T47D (cell line): ENCODE data around the gene OXCT2.
"Not testable (repeated sequence)": the region's sequence is repeated elsewhere in the genome, so short reads cannot be mapped to it uniquely, and the experiment has no call there.

Source experiments
- DNase-seq, 2 experiments: peaks; one replicate each; pipeline versions ENCODE4 v3.0.0 to v3.0.0-alpha.2; 2011 to 2012; ENCODE audit warnings: low read depth in 1 of 2, low spot score in 1 of 2
- JUND ChIP-seq: IDR thresholded peaks from 2 replicates; pipeline ENCODE4 v1.6.1; 2012; ENCODE audit warnings: low read depth
- in situ Hi-C: cut with HindIII; loops from 2 replicates; pipeline ENCODE4 v1.10.0; 2016; ENCODE audit warnings: low sequenced_read_pairs, low pct_unique_long_range_greater_than_20kb

Gene OXCT2

GRCh38 chr1:39777306-39777705, 6.2 kb upstream of the OXCT2 start:
- DNase-seq, result no peak
- TF ChIP-seq JUND, result no peak
- in situ Hi-C loops, result no loop called here

- TF ChIP-seq JUND, result no peak
- in situ Hi-C loops, result no loop called here
- no peak for DNase-seq
Measured at GRCh38 chr1:39776886-39777285, 5.7 kb upstream of the OXCT2 start.

- in situ Hi-C loops, result no loop called here
- DNase-seq, result no peak
- TF ChIP-seq JUND, result no peak
Measured at GRCh38 chr1:39776400-39776713, 5.2 kb upstream of the OXCT2 start.

- DNase-seq, in situ Hi-C loops: not testable (repeated sequence)
Measured at GRCh38 chr1:39775676-39776399, 4.7 kb upstream of the OXCT2 start.

GRCh38 chr1:39775141-39775540, 4.0 kb upstream of the OXCT2 start:
- in situ Hi-C loops, DNase-seq: not testable (repeated sequence)

GRCh38 chr1:39773369-39773979, 2.3 kb upstream of the OXCT2 start:
- in situ Hi-C loops, DNase-seq: not testable (repeated sequence)

GRCh38 chr1:39770100-39771021, 787 bp downstream of the OXCT2 start:
- in situ Hi-C loops, DNase-seq: not testable (repeated sequence)

- in situ Hi-C loops, DNase-seq: not testable (repeated sequence)
Measured at GRCh38 chr1:39769502-39769901, 1.6 kb downstream of the OXCT2 start.

GRCh38 chr1:39766466-39766865, 4.7 kb downstream of the OXCT2 start:
- in situ Hi-C loops, DNase-seq: not testable (repeated sequence)

GRCh38 chr1:39764512-39764911, 6.6 kb downstream of the OXCT2 start:
- in situ Hi-C loops, result not testable (repeated sequence)

GRCh38 chr1:39763619-39764374, 7.4 kb downstream of the OXCT2 start:
- DNase-seq, in situ Hi-C loops: not testable (repeated sequence)

More at GRCh38 chr1:39764512-39764911, 6.6 kb downstream of the OXCT2 start:
- not testable (repeated sequence) for DNase-seq

GRCh38 chr1:39762550-39763540, 8.3 kb downstream of the OXCT2 start:
- in situ Hi-C loops, result no loop called here
- no peak for DNase-seq
- TF ChIP-seq JUND, result no peak
